Astrocyte (in vitro differentiated cells and primary cell): Measurements from ENCODE around the gene OGT.

Experiments used
- CTCF ChIP-seq: IDR thresholded peaks from 2 replicates; pipeline ENCODE4 v1.5.1; 2011; ENCODE audit warnings: low read depth, mild to moderate bottlenecking, inconsistent platforms, low read length, moderate library complexity; ENCODE audit not compliant: insufficient read depth
- EZH2 ChIP-seq: IDR thresholded peaks from 2 replicates; pipeline ENCODE4 v1.6.1; 2012; ENCODE audit warnings: mild to moderate bottlenecking, low read length, inconsistent platforms; ENCODE audit not compliant: insufficient read depth

GRCh38 chrX:71609095-71609750 is 76.3 kb downstream of the OGT start:
- TF ChIP-seq CTCF = no peak
- TF ChIP-seq EZH2 = no peak
